ENCODE measurements around the gene ARF1.
"Not testable (repeated sequence)": the region's sequence is repeated elsewhere in the genome, so short reads cannot be mapped to it uniquely, and the experiment has no call there.

ARF1 gene

GRCh38 chr1:228106800-228107054, 24.2 kb downstream of the ARF1 start:
- Mint-ChIP-seq H3K4me3 (no peak overlapping the region), H3K27ac (no peak overlapping the region)
- ATAC-seq, result no peak

GRCh38 chr1:228107636-228108035, 25.1 kb downstream of the ARF1 start:
- no peaks in the 10 kb centered on the region for H3K27me3 Mint-ChIP-seq
- H3K4me3 Mint-ChIP-seq, result peak overlapping the region; percentile 87
- ATAC-seq, result no peak
- no peak for DNase-seq
- no peaks in the 10 kb centered on the region for H3K9me3 Mint-ChIP-seq
- H3K36me3 Mint-ChIP-seq (ENCODE audit: low read depth), result peaks cover 4% of the 10 kb centered on the region
- H3K4me1 Mint-ChIP-seq, result peaks cover 38% of the 10 kb centered on the region
- peak overlapping the region; percentile 92 for H3K27ac Mint-ChIP-seq

More at GRCh38 chr1:228106800-228107054, 24.2 kb downstream of the ARF1 start:
- H3K27me3 Mint-ChIP-seq, result no peaks in the 10 kb centered on the region
- DNase-seq, result no peak
- H3K9me3 Mint-ChIP-seq, result no peaks in the 10 kb centered on the region
- H3K36me3 Mint-ChIP-seq (ENCODE audit: low read depth), result peaks cover 4% of the 10 kb centered on the region
- peaks cover 38% of the 10 kb centered on the region for H3K4me1 Mint-ChIP-seq

GRCh38 chr1:228108055-228108690, 25.7 kb downstream of the ARF1 start:
- ATAC-seq (no peak), DNase-seq (no peak)
- Mint-ChIP-seq H3K27ac (peak overlapping the region; percentile 92), H3K27me3 (no peaks in the 10 kb centered on the region), H3K4me1 (peaks cover 36% of the 10 kb centered on the region), H3K9me3 (no peaks in the 10 kb centered on the region), H3K4me3 (peak overlapping the region; percentile 87), H3K36me3 (ENCODE audit: low read depth) (peaks cover 4% of the 10 kb centered on the region)

GRCh38 chr1:228108742-228109072, 26.2 kb downstream of the ARF1 start:
- Mint-ChIP-seq H3K27me3 (no peaks in the 10 kb centered on the region), H3K4me1 (peaks cover 31% of the 10 kb centered on the region), H3K4me3 (peak overlapping the region; percentile 87), H3K27ac (peak overlapping the region; percentile 92), H3K36me3 (ENCODE audit: low read depth) (peaks cover 4% of the 10 kb centered on the region), H3K9me3 (no peaks in the 10 kb centered on the region)
- DNase-seq (no peak), ATAC-seq (peak; percentile 4)

GRCh38 chr1:228109073-228109961, 26.8 kb downstream of the ARF1 start, which contains the start of gene MRPL55:
MRPL55 (minus strand) TSS chr1:228109299; CDS start chr1:228108260, 1,039 bp downstream.
- Mint-ChIP-seq H3K4me1 (peaks cover 25% of the 10 kb centered on the region), H3K27me3 (no peaks in the 10 kb centered on the region), H3K4me3 (peak within 1 kb of the TSS; percentile 87), H3K36me3 (ENCODE audit: low read depth) (peaks cover 4% of the 10 kb centered on the region), H3K9me3 (no peaks in the 10 kb centered on the region), H3K27ac (peak within 1 kb of the TSS; percentile 92)
- peak; percentile 91 for ATAC-seq
- peak; percentile 99 for DNase-seq

- peak overlapping the region; percentile 92 for H3K27ac Mint-ChIP-seq
- no peaks in the 10 kb centered on the region for H3K9me3 Mint-ChIP-seq
- no peak for DNase-seq
- peak overlapping the region; percentile 87 for H3K4me3 Mint-ChIP-seq
- peaks cover 4% of the 10 kb centered on the region for H3K36me3 Mint-ChIP-seq (ENCODE audit: low read depth)
- peaks cover 19% of the 10 kb centered on the region for H3K4me1 Mint-ChIP-seq
- no peak for ATAC-seq
- H3K27me3 Mint-ChIP-seq, result no peaks in the 10 kb centered on the region
Measured at GRCh38 chr1:228109962-228110488, 27.5 kb downstream of the ARF1 start.

GRCh38 chr1:228110556-228110955, 28.0 kb downstream of the ARF1 start:
- no peak overlapping the region for H3K27ac Mint-ChIP-seq
- peaks cover 2% of the 10 kb centered on the region for H3K36me3 Mint-ChIP-seq (ENCODE audit: low read depth)
- no peak for DNase-seq
- no peaks in the 10 kb centered on the region for H3K27me3 Mint-ChIP-seq
- H3K9me3 Mint-ChIP-seq, result no peaks in the 10 kb centered on the region
- ATAC-seq, result no peak
- H3K4me1 Mint-ChIP-seq, result peaks cover 19% of the 10 kb centered on the region
- no peak overlapping the region for H3K4me3 Mint-ChIP-seq

- not testable (repeated sequence) for DNase-seq; H3K4me3 Mint-ChIP-seq; H3K36me3 Mint-ChIP-seq (ENCODE audit: low read depth); ATAC-seq; H3K27ac Mint-ChIP-seq; H3K9me3 Mint-ChIP-seq; H3K27me3 Mint-ChIP-seq
- peaks cover 19% of the 10 kb centered on the region for H3K4me1 Mint-ChIP-seq
Measured at GRCh38 chr1:228111315-228111714, 28.8 kb downstream of the ARF1 start.

GRCh38 chr1:228112167-228112566, 29.7 kb downstream of the ARF1 start:
- no peaks in the 10 kb centered on the region for H3K27me3 Mint-ChIP-seq
- no peak for ATAC-seq
- no peaks in the 10 kb centered on the region for H3K9me3 Mint-ChIP-seq
- no peak overlapping the region for H3K27ac Mint-ChIP-seq
- H3K36me3 Mint-ChIP-seq (ENCODE audit: low read depth), result no peaks in the 10 kb centered on the region
- H3K4me1 Mint-ChIP-seq, result peaks cover 19% of the 10 kb centered on the region
- DNase-seq, result no peak
- H3K4me3 Mint-ChIP-seq, result no peak overlapping the region

- no peak for ATAC-seq
- Mint-ChIP-seq H3K36me3 (ENCODE audit: low read depth) (peaks cover 2% of the 10 kb centered on the region), H3K27me3 (no peaks in the 10 kb centered on the region), H3K9me3 (peaks cover 2% of the 10 kb centered on the region), H3K27ac (no peak overlapping the region), H3K4me1 (peaks cover 19% of the 10 kb centered on the region), H3K4me3 (no peak overlapping the region)
- DNase-seq, result no peak
Measured at GRCh38 chr1:228112617-228113016, 30.1 kb downstream of the ARF1 start.

GRCh38 chr1:228114827-228115226, 32.3 kb downstream of the ARF1 start:
- H3K4me3 Mint-ChIP-seq, result no peak overlapping the region
- ATAC-seq (no peak), DNase-seq (no peak)
- H3K4me1 Mint-ChIP-seq, result peaks cover 5% of the 10 kb centered on the region
- H3K9me3 Mint-ChIP-seq, result peaks cover 8% of the 10 kb centered on the region
- H3K36me3 Mint-ChIP-seq (ENCODE audit: low read depth), result peaks cover 6% of the 10 kb centered on the region
- no peaks in the 10 kb centered on the region for H3K27me3 Mint-ChIP-seq
- no peak overlapping the region for H3K27ac Mint-ChIP-seq

- H3K9me3 Mint-ChIP-seq, result peaks cover 8% of the 10 kb centered on the region
- no peak for ATAC-seq
- DNase-seq, result no peak
- peaks cover 6% of the 10 kb centered on the region for H3K36me3 Mint-ChIP-seq (ENCODE audit: low read depth)
- H3K4me1 Mint-ChIP-seq, result peaks cover 3% of the 10 kb centered on the region
- H3K4me3 Mint-ChIP-seq, result no peak overlapping the region
- H3K27ac Mint-ChIP-seq, result no peak overlapping the region
- H3K27me3 Mint-ChIP-seq, result no peaks in the 10 kb centered on the region
Measured at GRCh38 chr1:228117335-228117734, 34.8 kb downstream of the ARF1 start.

GRCh38 chr1:228118040-228118439, 35.5 kb downstream of the ARF1 start:
- H3K4me1 Mint-ChIP-seq, result peaks cover 3% of the 10 kb centered on the region
- no peak overlapping the region for H3K27ac Mint-ChIP-seq
- peaks cover 8% of the 10 kb centered on the region for H3K9me3 Mint-ChIP-seq
- H3K27me3 Mint-ChIP-seq, result no peaks in the 10 kb centered on the region
- DNase-seq (no peak), ATAC-seq (no peak)
- H3K4me3 Mint-ChIP-seq, result no peak overlapping the region
- H3K36me3 Mint-ChIP-seq (ENCODE audit: low read depth), result peaks cover 6% of the 10 kb centered on the region

- no peak overlapping the region for H3K27ac Mint-ChIP-seq
- peaks cover 3% of the 10 kb centered on the region for H3K4me1 Mint-ChIP-seq
- H3K9me3 Mint-ChIP-seq, result peaks cover 8% of the 10 kb centered on the region
- DNase-seq (no peak), ATAC-seq (no peak)
- H3K27me3 Mint-ChIP-seq, result peaks cover 2% of the 10 kb centered on the region
- H3K4me3 Mint-ChIP-seq, result peak overlapping the region; percentile 64
- H3K36me3 Mint-ChIP-seq (ENCODE audit: low read depth), result peaks cover 6% of the 10 kb centered on the region
Measured at GRCh38 chr1:228120351-228120750, 37.8 kb downstream of the ARF1 start.

- peaks cover 6% of the 10 kb centered on the region for H3K36me3 Mint-ChIP-seq (ENCODE audit: low read depth)
- peaks cover 2% of the 10 kb centered on the region for H3K27me3 Mint-ChIP-seq
Measured at GRCh38 chr1:228120857-228121489, 38.5 kb downstream of the ARF1 start.

More at GRCh38 chr1:228120857-228121489, 38.5 kb downstream of the ARF1 start:
- ATAC-seq (peak; percentile 65), DNase-seq (no peak)
- Mint-ChIP-seq H3K9me3 (peaks cover 8% of the 10 kb centered on the region), H3K27ac (peak overlapping the region; percentile 5), H3K4me1 (peaks cover 3% of the 10 kb centered on the region), H3K4me3 (peak overlapping the region; percentile 64)

Measured in activated naive CD8-positive, alpha-beta T cell treated with anti-CD3 and anti-CD28 coated beads, Interleukin-2, amount 50 U/mL, for 24 hours (primary cell).